SK-N-MC (cell line): ENCODE data around the gene FKBP6.

Source experiments
- EZH2 ChIP-seq: fragments of 200-600 bp; sonication (generic); IDR thresholded peaks from one replicate; pipeline ENCODE4 v1.6.1; 2017; ENCODE audit warnings: antibody characterized with exemption
- FOXP2 ChIP-seq: optimal IDR thresholded peaks from 2 replicates; pipeline ENCODE3; 2011; ENCODE audit warnings: mild to moderate bottlenecking, moderate library complexity; ENCODE audit not compliant: insufficient read depth; ENCODE audit errors: extremely low read length, control extremely low read depth
- POLR2AphosphoS5 ChIP-seq: IDR thresholded peaks from 2 replicates; pipeline ENCODE4 v1.6.1; 2012; ENCODE audit warnings: mild to moderate bottlenecking, low read depth, low read length, borderline replicate concordance

DNA sequence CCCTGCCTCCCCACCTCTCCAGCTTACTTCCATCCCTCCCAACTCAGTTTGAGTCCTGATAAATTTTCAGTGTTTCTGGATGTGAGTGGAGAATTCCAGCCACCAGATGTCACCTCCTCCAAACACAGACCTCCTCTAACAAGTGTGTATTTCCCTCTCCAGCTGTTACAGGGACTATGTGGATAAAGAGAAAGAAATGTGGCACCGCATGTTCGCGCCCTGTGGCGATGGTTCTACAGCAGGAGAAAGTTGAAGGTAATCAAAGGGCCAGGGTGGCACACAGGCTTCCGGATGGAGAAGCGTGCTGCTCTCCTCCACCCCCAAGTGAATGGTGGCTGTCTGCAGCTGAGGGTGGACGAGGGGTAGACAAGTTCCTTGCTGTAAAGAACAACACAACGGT lies 14.7 kb downstream of the FKBP6 start:
- TF ChIP-seq EZH2 (no peak), POLR2AphosphoS5 (no peak), FOXP2 (no peak)
